ENCODE results near the gene HINFP.
"Not testable (repeated sequence)": the region's sequence is repeated elsewhere in the genome, so short reads cannot be mapped to it uniquely, and the experiment has no call there.

HINFP gene

DNA sequence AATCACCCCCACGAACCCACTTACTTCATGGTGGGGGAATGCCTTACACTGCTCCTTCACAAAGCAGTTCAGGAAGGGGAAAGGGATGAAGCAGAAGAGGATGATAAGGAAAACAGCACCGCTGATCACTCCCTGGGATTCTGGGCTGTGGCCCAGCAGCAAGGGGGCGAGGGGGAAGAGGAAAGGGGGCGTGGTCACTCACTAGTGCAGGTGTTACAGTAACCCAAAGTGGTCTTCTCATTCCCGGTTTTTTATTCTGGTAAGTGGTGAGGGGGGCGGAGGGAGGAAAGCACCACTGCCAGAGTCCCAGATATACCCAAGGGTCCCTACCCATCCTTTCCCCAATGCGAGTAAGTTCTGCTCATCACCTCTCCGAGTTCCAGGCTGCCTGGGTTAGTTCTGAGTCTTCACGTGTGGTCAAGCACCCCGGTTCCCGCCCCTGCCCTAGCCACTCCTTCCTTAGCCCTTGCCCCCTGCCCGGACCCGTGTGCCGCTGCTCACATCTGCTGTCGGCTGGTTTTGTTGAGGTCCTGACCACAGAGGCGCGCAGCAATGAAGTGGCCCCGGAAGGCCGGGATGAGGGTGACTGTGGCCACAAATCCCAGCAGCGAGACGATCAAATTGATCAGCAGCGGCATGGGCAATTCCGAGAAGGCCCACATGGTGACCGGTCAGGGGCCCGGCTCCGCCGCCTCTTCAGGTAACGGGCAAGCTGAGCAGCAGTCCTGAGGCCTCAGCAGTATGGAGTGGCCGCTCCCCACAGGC, 20.2 kb upstream of the HINFP start:
- DNase-seq, result no peak

GRCh38 chr11:119101759-119102423, 19.5 kb upstream of the HINFP start, which contains the start of gene DPAGT1:
DPAGT1 (minus strand) TSS chr11:119101853; CDS start chr11:119101655, 198 bp downstream.
- peak; percentile 87 for DNase-seq

- not testable (repeated sequence) for DNase-seq
Observed at GRCh38 chr11:119103161-119103664, 18.2 kb upstream of the HINFP start.

- DNase-seq, result no peak
Observed at GRCh38 chr11:119103793-119104192, 17.6 kb upstream of the HINFP start.

DNA sequence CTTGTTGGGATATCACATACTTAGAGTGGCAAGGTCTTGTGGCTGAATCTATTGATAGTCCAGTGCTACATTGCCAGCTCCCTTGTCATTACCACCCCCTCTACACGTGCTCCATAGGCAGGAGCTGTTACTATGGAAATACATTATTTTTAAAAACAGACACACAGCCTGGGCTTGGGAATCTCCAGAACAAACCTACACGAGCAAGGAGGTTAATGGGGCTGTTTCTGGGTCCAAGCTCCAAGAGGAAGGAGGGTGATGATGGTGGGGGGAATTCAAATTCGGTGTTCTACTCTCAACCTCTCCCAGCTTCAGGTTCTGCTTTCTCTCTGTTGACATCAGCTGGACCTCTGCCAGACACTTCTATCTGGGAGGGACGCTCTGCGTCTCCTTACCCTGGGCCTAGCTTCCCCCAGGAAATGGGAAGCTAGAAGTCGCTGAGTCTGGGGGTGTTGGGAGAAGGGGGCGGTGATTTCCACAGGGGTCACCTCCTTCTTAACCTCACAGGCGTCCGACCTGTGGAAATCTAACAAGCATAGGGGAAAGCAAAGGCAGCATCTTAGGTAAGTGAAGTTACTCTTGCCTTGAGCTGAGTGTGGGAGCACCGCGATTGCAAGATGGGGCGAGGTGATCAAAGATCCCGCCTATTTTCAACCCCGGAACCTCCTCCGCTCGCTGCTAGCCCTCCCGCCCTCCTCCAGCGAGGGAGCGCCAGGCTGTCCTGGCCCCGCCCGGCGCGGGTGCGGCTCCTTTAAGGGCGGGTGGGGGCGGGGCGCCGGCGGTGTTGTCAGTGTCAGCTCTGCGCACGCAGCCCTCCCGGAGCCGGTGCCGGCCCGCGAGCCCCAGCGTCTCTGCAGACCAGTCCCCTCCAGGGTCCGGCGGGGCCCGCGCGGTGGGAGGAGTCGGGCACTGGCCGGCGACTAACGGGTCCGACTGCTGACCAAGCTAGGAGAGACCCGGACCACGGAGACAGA, 14.5 kb upstream of the HINFP start, which contains the start of gene C2CD2L:
TSS of gene C2CD2L (plus strand) at position 781 of the 974 bp plus-strand sequence. CDS start 398 bp downstream, outside the sequence.
- peak; percentile 84 for DNase-seq

- no peak for DNase-seq
Observed at GRCh38 chr11:119107538-119108145, 13.7 kb upstream of the HINFP start.

- DNase-seq, result no peak
Observed at GRCh38 chr11:119108146-119108856, 13.1 kb upstream of the HINFP start.

- DNase-seq, result no peak
Observed at GRCh38 chr11:119108857-119109221, 12.5 kb upstream of the HINFP start.

DNA sequence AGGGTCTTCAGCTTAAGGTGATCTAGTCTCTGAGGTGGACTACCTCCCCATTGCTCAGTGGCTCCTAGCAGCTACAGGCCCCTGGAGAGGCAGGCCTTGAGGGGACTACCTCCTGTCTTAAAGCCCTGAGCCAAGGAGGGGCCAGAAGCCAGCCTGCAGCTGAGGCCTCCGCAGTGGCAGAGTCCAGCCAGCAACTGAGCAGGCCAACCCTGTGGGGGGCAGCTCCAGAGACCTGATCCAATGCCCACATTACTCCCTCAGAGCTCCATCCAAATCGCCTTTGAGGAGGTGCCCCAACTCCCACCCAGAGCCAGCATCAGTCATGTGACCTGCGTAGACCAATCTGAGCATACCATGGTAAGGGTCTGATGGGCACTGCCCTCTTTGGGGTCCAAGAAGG, 11.5 kb upstream of the HINFP start:
- DNase-seq, result no peak

DNA sequence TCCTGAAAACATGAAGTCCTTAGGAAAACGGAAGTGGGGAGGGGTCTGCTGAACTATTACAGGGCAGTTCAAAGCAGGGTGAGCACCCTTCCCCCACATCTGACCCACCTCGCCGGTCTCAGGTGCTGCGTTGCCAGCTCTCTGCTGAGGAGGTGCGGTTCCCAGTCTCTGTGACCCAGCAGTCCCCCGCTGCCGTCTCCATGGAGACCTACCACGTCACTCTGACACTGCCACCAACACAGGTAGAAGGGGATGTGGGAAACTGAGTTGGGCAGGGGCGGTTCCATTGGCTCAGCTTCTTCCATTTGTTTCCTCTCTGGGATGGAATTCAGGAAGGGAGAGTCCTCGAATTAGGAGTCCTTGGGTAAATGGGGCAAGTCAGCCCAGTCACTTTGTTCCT, 10.9 kb upstream of the HINFP start:
- no peak for DNase-seq

- no peak for DNase-seq
Observed at GRCh38 chr11:119111361-119111925, 9.9 kb upstream of the HINFP start.

GRCh38 chr11:119112314-119113020, 8.9 kb upstream of the HINFP start:
- DNase-seq, result no peak

- no peak for DNase-seq
Observed at GRCh38 chr11:119113716-119114115, 7.7 kb upstream of the HINFP start.

DNA sequence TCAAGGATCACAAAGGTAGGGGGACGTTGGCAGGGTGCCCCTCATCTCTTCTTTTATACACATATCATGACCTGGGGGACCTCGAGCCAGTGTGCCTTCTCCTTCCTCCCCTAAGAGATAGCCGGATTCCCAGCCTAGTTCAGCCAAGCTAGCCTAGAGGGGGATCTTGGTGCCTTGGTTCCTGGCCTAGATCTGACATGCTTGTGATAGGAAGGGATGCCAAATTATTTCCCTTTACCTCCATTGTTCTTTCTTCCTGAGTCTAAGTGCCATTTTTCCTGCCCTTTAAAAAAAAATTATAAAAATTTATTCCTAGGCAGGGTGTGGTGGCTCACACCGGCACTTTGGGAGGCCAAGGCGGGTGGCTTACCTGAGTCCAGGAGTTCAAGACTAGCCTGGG, 7.0 kb upstream of the HINFP start:
- no peak for DNase-seq

GRCh38 chr11:119115484-119116234, 5.7 kb upstream of the HINFP start:
- no peak for DNase-seq

- no peak for DNase-seq
Observed at GRCh38 chr11:119116235-119116594, 5.2 kb upstream of the HINFP start.

GRCh38 chr11:119116601-119117000, 4.8 kb upstream of the HINFP start:
- no peak for DNase-seq

DNA sequence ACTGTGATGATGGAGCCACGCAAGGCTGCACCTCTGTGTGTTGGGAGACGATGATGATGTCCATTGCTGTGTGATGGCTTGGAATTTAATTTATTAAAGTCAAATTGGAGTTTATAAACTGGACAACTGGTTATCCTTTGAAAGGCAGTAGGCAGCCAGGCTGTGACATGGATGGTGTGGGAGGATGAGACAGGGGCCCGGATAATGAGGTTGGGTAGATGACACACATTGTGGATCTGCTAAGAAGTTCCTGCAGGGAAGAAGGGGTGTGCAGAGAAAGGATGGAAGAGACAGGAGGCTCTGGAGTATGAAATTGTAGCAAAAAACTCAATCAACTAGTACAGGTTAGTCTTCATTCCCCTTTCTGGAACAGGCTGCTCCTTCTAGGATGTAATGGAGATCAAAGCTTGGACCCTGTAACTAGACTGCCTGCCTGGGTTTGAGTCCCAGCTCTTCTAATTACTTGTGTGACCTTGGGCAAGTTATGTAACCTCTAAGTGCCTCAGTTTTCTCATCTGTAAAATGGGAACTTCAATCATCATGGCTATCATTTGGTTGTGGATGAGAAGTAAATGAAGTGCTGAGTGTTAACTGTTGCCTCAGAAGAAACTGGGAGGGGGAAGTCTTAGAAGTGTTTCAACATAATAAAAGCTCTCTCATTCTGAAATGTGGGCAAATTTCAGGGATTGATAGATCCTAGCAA, 4.2 kb upstream of the HINFP start:
- DNase-seq, result no peak

DNA sequence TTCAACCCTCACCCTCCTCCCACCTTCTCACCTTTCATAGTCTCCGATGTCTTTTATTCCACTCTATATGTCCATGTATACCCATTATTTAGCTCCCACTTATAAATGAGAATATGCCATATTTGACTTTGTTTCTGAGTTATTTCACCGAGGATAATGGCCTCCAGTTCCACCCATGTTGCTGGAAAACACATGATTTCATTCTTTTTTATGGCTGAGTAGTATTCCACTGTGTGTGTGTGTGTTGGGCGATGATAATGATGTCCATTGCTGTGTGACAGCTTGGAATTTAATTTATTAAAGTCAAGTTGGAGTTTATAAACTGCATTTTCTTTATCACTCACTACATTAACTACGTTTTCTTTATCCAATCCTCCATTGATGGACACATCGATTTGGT, 3.2 kb upstream of the HINFP start:
- no peak for DNase-seq
